ENCODE measurements around the gene CACNA1D. TPM values are rescaled to one million over a fixed set of nuclear protein-coding genes. Genes with fewer than 3 reads are reported as not detected.

Gene CACNA1D
- total RNA-seq, 1 donor from 2014 or later: 8.0 TPM

GRCh38 chr3:53835257-53835656 lies 340.8 kb downstream of the CACNA1D start:
- ATAC-seq: peak; percentile 69
- no peak for DNase-seq (ENCODE audit: low spot score)

DNA sequence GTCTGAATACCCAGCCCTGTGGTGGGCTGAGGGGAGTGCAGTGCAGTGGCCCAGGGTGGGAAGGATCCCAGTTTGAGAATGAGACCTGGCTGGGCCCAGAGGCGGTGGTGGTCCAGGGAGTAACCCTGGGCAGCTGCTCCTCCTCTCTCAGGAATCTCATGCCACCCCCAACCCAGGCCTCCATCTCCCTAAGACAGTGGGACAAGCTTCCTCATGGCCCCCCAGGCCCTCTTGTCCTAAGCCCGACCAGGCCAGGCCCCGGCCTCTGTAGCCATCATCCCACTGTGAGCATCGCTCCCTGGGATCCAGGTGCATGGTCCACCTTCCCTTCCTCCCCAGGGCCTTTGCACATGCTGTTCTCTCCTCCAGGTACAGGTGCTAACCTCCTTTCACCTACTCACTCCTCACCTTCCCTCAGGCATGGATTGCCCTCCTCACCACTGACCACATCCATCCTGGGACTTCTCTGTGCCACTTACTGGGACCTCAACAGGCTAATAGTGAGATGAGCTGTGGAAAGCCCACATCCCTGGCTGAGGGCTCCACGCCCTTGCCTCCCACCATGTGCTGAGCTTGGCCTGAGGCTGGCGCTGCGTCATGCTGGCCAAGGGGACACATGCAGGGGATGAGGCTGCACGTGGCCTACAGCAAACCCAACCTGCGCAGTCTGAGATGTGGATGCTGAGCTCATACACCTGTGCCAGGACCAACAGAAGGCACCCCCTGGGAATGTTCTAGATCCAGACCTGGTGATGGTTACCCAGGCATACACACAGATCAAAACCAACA lies 341.9 kb downstream of the CACNA1D start:
- DNase-seq (ENCODE audit: low spot score) (no peak), ATAC-seq (no peak)

- no peak for ATAC-seq
- no peak for DNase-seq (ENCODE audit: low spot score)
Measured at GRCh38 chr3:53837331-53837730, 342.9 kb downstream of the CACNA1D start.

DNA sequence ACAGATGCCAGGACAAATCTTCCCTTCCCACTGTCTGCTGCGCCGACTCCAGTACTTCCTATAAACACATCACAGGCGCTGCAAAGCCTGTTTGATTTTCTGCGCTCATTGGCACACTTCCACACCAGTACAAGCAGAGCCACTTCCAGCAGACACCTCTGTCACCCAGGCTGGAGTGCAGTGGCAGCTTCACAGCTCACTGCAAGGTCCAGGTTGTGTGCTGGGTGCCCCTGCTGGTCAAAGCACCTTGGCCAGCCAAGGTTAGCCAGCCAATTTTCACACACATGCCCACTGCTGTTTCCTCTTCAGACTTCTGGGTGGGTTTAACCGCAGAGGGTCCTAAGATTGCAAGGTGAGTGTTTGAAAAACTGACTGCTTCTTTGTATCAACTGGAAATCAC lies 346.9 kb downstream of the CACNA1D start:
- peak; percentile 81 for DNase-seq (ENCODE audit: low spot score)
- ATAC-seq: peak; percentile 31

GRCh38 chr3:53842436-53843194 lies 348.2 kb downstream of the CACNA1D start:
- DNase-seq (ENCODE audit: low spot score) (peak; percentile 93), ATAC-seq (peak; percentile 57)

GRCh38 chr3:53843195-53844177 lies 349.1 kb downstream of the CACNA1D start:
- ATAC-seq (peak; percentile 13), DNase-seq (ENCODE audit: low spot score) (peak; percentile 69)

- ATAC-seq (peak; percentile 7), DNase-seq (ENCODE audit: low spot score) (peak; percentile 58)
Measured at GRCh38 chr3:53844262-53845102, 350.1 kb downstream of the CACNA1D start.

GRCh38 chr3:53845103-53845880 lies 350.9 kb downstream of the CACNA1D start:
- ATAC-seq (peak; percentile 7), DNase-seq (ENCODE audit: low spot score) (peak; percentile 64)

- no peak for DNase-seq (ENCODE audit: low spot score)
- no peak for ATAC-seq
Measured at GRCh38 chr3:53845881-53846133, 351.4 kb downstream of the CACNA1D start.

DNA sequence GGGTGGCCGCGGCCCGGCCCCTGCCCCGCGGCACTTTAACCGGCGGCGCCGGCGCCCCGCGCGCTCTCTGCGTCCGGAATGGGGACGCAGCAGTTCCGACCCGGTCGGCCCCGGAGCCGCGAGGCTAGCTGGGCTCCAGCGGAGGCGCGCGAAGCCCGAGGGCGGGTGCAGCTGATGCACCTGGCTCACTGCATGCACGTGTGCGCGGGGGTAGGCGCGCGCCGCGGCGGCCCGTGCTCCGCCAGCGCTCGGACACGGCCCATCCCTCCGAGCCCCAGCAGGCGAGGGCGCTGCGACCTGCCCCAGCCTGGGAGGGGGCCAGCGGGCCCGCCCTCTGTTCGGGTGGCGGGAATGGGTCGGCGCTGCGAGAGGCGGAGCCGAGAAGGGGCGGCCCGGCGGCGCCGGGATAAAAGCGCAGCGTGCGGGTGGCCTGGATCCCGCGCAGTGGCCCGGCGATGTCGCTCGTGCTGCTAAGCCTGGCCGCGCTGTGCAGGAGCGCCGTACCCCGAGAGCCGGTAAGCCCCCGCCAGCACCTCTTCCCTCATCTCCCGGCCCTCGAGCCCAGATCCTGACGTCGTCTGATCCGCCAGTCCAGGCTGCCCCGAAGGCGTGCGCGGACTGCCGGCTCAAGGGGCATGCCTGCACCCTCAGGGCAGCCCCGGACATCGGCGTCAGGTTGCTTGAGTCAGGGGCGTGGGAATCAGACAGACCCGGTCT lies 351.9 kb downstream of the CACNA1D start, which contains the start of the genes CHDH and IL17RB:
Gene CHDH, minus strand, starts transcription at position 286 of the 717 bp plus-strand sequence. CDS start 22,411 bp downstream, outside the sequence.
Gene IL17RB, plus strand, starts transcription at position 435 of the 717 bp plus-strand sequence. Its CDS starts 21 bp downstream, at position 456.
- ATAC-seq: peak; percentile 75

GRCh38 chr3:53846851-53847155 lies 352.4 kb downstream of the CACNA1D start:
- ATAC-seq (no peak), DNase-seq (ENCODE audit: low spot score) (no peak)

More for the DNA sequence above, 351.9 kb downstream of the CACNA1D start, which contains the start of the genes CHDH and IL17RB:
- DNase-seq (ENCODE audit: low spot score): peak; percentile 96

DNA sequence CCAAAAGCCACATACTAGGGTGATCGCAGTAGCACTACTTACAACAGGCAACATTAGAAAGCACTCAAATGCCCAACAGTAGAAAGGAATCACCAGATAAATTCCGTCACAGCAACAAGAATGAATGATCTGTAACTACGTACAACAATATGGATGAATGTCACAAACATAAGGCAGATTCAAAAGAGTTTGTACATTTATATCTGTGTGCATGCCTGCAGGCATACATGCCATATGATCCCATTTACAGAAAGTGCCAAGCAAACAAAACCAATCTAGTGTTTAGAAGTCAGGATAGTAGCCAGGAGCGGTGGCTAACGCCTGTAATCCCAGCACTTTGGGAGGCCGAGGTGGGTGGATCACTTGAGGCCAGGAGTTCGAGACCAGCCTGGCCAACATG lies 355.5 kb downstream of the CACNA1D start:
- no peak for ATAC-seq

DNA sequence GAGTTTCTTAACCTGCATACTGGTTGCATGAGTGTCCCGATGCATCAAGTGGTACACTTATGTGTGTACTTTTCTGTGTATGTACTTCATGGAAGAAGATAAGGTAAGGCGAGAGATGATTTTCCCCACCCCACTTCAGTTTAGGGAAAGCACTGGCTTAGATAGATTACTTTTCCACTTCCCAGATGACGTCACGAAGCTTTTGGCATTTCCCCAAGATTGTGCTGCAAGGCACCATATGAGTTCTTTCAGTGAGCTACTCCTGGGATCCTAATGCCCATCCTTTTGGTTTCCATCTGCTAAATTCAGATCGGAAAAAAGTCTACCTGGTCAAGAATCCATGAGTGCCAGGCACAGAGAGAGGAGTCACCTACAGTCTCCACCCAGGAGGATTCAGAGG lies 356.5 kb downstream of the CACNA1D start:
- no peak for ATAC-seq
- no peak for DNase-seq (ENCODE audit: low spot score)

More for the DNA sequence above, 355.5 kb downstream of the CACNA1D start:
- no peak for DNase-seq (ENCODE audit: low spot score)

- ATAC-seq (no peak), DNase-seq (ENCODE audit: low spot score) (no peak)
Measured at GRCh38 chr3:53856964-53857363, 362.6 kb downstream of the CACNA1D start.

GRCh38 chr3:53858096-53858741 lies 363.8 kb downstream of the CACNA1D start:
- DNase-seq (ENCODE audit: low spot score) (no peak), ATAC-seq (no peak)

GRCh38 chr3:53859178-53859577 lies 364.8 kb downstream of the CACNA1D start:
- DNase-seq (ENCODE audit: low spot score) (peak; percentile 60), ATAC-seq (peak; percentile 81)

GRCh38 chr3:53860196-53860595 lies 365.8 kb downstream of the CACNA1D start:
- DNase-seq (ENCODE audit: low spot score) (no peak), ATAC-seq (no peak)

- DNase-seq (ENCODE audit: low spot score) (no peak), ATAC-seq (no peak)
Measured at GRCh38 chr3:53862241-53862640, 367.8 kb downstream of the CACNA1D start.
